ENCODE data around the gene MAGEA12. TPM values are rescaled to one million over a fixed set of nuclear protein-coding genes. Genes with fewer than 3 reads are reported as not detected.
A peak's percentile ranks its signal among the peaks of the same experiment; 100 is the strongest.
"Not testable (repeated sequence)": the region's sequence is repeated elsewhere in the genome, so short reads cannot be mapped to it uniquely, and the experiment has no call there.

MAGEA12 gene
- polyA plus RNA-seq, 2 of the 4 experiments (the other 2 are of a cell fraction), result 0.27 to 1.7 TPM

GRCh38 chrX:152758918-152759317 is 25.4 kb downstream of the MAGEA12 start, which contains the start of gene CSAG3:
CSAG3 (plus strand) TSS chrX:152759218.
- CTCF ChIA-PET; H3K27ac ChIP-seq; H3K4me1 ChIP-seq; DNase-seq (ENCODE audit: low read depth in 1 of 2, low spot score in 1 of 2); FAIRE-seq; H3K4me3 ChIP-seq; H3K9me3 ChIP-seq; POLR2A ChIA-PET; ATAC-seq; H3K4me2 ChIP-seq: not testable (repeated sequence)
- no CpG with 5 or more reads among the region's 2 CpGs for WGBS (ENCODE audit: missing lambda C conversion rate)

- CTCF ChIA-PET; H3K4me3 ChIP-seq; H3K9me3 ChIP-seq; H3K4me2 ChIP-seq; ATAC-seq; POLR2A ChIA-PET; H3K27ac ChIP-seq; H3K4me1 ChIP-seq; DNase-seq (ENCODE audit: low read depth in 1 of 2, low spot score in 1 of 2); FAIRE-seq: not testable (repeated sequence)
- 29% methylated on average over 4 of the region's 7 CpGs for WGBS (ENCODE audit: missing lambda C conversion rate)
Observed at GRCh38 chrX:152759544-152759943, 26.0 kb downstream of the MAGEA12 start.

GRCh38 chrX:152761582-152761981 is 28.0 kb downstream of the MAGEA12 start:
- H3K4me1 ChIP-seq; H3K27ac ChIP-seq; FAIRE-seq; ATAC-seq; POLR2A ChIA-PET; H3K4me3 ChIP-seq; CTCF ChIA-PET; H3K9me3 ChIP-seq; DNase-seq (ENCODE audit: low read depth in 1 of 2, low spot score in 1 of 2); H3K4me2 ChIP-seq: not testable (repeated sequence)
- no CpG with 5 or more reads among the region's 7 CpGs for WGBS (ENCODE audit: missing lambda C conversion rate)

- H3K9me3 ChIP-seq; POLR2A ChIA-PET; H3K4me3 ChIP-seq; H3K4me1 ChIP-seq; FAIRE-seq; ATAC-seq; H3K4me2 ChIP-seq; CTCF ChIA-PET; DNase-seq (ENCODE audit: low read depth in 1 of 2, low spot score in 1 of 2); H3K27ac ChIP-seq: not testable (repeated sequence)
- 46% methylated on average over 9 of the region's 9 CpGs for WGBS (ENCODE audit: missing lambda C conversion rate)
Observed at GRCh38 chrX:152766562-152766961, 33.0 kb downstream of the MAGEA12 start.

- DNase-seq (ENCODE audit: low read depth in 1 of 2, low spot score in 1 of 2); H3K9me3 ChIP-seq; H3K4me1 ChIP-seq; H3K4me2 ChIP-seq; H3K4me3 ChIP-seq; H3K27ac ChIP-seq; CTCF ChIA-PET; POLR2A ChIA-PET; ATAC-seq: not testable (repeated sequence)
- no CpG with 5 or more reads among the region's 29 CpGs for WGBS (ENCODE audit: missing lambda C conversion rate)
- peak; percentile 36 for FAIRE-seq
Observed at GRCh38 chrX:152769549-152770289, 36.2 kb downstream of the MAGEA12 start, which contains the start of gene MAGEA6. MAGEA6 (minus strand) TSS chrX:152769689; CDS start chrX:152767650, 2,039 bp downstream.

- H3K4me1 ChIP-seq; H3K27ac ChIP-seq; H3K4me3 ChIP-seq; POLR2A ChIA-PET; H3K9me3 ChIP-seq; H3K4me2 ChIP-seq; DNase-seq (ENCODE audit: low read depth in 1 of 2, low spot score in 1 of 2); CTCF ChIA-PET: not testable (repeated sequence)
- WGBS (ENCODE audit: missing lambda C conversion rate), result no CpG with 5 or more reads among the region's 3 CpGs
- peak; percentile 59 to 91; a peak in 4 of 6 replicates for ATAC-seq
- FAIRE-seq, result peak; percentile 87
Observed at GRCh38 chrX:152787062-152787461, 53.5 kb downstream of the MAGEA12 start.

Other genes starting within 250 kb of the MAGEA12 start
- 0.50 and 0.54 TPM in 2 replicates for gene GABRQ, start 95.9 kb upstream of the MAGEA12 start, polyA plus RNA-seq (2011; rRNA removed)
- gene GABRQ, start 95.9 kb upstream of the MAGEA12 start, polyA plus RNA-seq (2017; fragmentation: RNase III; extraction: RNeasy Plus Mini Kit Qiagen cat#74134 plus additional on column Dnase treatment), result 0.52 to 0.72 TPM (median 0.70 TPM) in 3 replicates
- 0.96 and 1.3 TPM in 2 replicates for gene MAGEA3, start 35.0 kb upstream of the MAGEA12 start, polyA plus RNA-seq (2011; rRNA removed)
- gene MAGEA3, start 35.0 kb upstream of the MAGEA12 start, polyA plus RNA-seq (2017; fragmentation: RNase III; extraction: RNeasy Plus Mini Kit Qiagen cat#74134 plus additional on column Dnase treatment), result 2.2 to 2.3 TPM (median 2.3 TPM) in 3 replicates
- gene CSAG2, start 24.5 kb upstream of the MAGEA12 start, polyA plus RNA-seq (2011; rRNA removed), result not detected in 2 replicates
- gene CSAG2, start 24.5 kb upstream of the MAGEA12 start, polyA plus RNA-seq (2017; fragmentation: RNase III; extraction: RNeasy Plus Mini Kit Qiagen cat#74134 plus additional on column Dnase treatment), result not detected in 3 replicates
- gene MAGEA2B, start 19.1 kb upstream of the MAGEA12 start, polyA plus RNA-seq (2011; rRNA removed), result 0.08 TPM in 1 of 2 replicates, not detected in the other
- gene MAGEA2B, start 19.1 kb upstream of the MAGEA12 start, polyA plus RNA-seq (2017; fragmentation: RNase III; extraction: RNeasy Plus Mini Kit Qiagen cat#74134 plus additional on column Dnase treatment), result not detected in 3 replicates
- 1.0 and 1.4 TPM in 2 replicates for gene CSAG1, start within 50 bp of the MAGEA12 start, polyA plus RNA-seq (2011; rRNA removed)
- gene CSAG1, start within 50 bp of the MAGEA12 start, polyA plus RNA-seq (2017; fragmentation: RNase III; extraction: RNeasy Plus Mini Kit Qiagen cat#74134 plus additional on column Dnase treatment), result 0.27 to 0.37 TPM in 2 of 3 replicates, not detected in the other
- 0.09 and 0.34 TPM in 2 replicates for gene MAGEA2, start 20.1 kb downstream of the MAGEA12 start, polyA plus RNA-seq (2011; rRNA removed)
- gene MAGEA2, start 20.1 kb downstream of the MAGEA12 start, polyA plus RNA-seq (2017; fragmentation: RNase III; extraction: RNeasy Plus Mini Kit Qiagen cat#74134 plus additional on column Dnase treatment), result 0.04 to 0.05 TPM in 2 of 3 replicates, not detected in the other
- gene CSAG3, start 25.5 kb downstream of the MAGEA12 start, polyA plus RNA-seq (2011; rRNA removed), result 0.10 TPM in 1 of 2 replicates, not detected in the other
- gene CSAG3, start 25.5 kb downstream of the MAGEA12 start, polyA plus RNA-seq (2017; fragmentation: RNase III; extraction: RNeasy Plus Mini Kit Qiagen cat#74134 plus additional on column Dnase treatment), result not detected in 3 replicates
- 15.2 and 21.2 TPM in 2 replicates for gene MAGEA6, start 35.9 kb downstream of the MAGEA12 start, polyA plus RNA-seq (2011; rRNA removed)
- gene MAGEA6, start 35.9 kb downstream of the MAGEA12 start, polyA plus RNA-seq (2017; fragmentation: RNase III; extraction: RNeasy Plus Mini Kit Qiagen cat#74134 plus additional on column Dnase treatment), result 10.2 to 11.3 TPM (median 10.9 TPM) in 3 replicates
- gene CETN2, start 97.0 kb downstream of the MAGEA12 start, polyA plus RNA-seq (2011; rRNA removed), result 64.7 and 69.2 TPM in 2 replicates
- 77.8 to 87.3 TPM (median 82.6 TPM) in 3 replicates for gene CETN2, start 97.0 kb downstream of the MAGEA12 start, polyA plus RNA-seq (2017; fragmentation: RNase III; extraction: RNeasy Plus Mini Kit Qiagen cat#74134 plus additional on column Dnase treatment)
- gene NSDHL, start 97.3 kb downstream of the MAGEA12 start, polyA plus RNA-seq (2011; rRNA removed), result 24.9 and 26.9 TPM in 2 replicates
- gene NSDHL, start 97.3 kb downstream of the MAGEA12 start, polyA plus RNA-seq (2017; fragmentation: RNase III; extraction: RNeasy Plus Mini Kit Qiagen cat#74134 plus additional on column Dnase treatment), result 43.0 to 51.3 TPM (median 50.5 TPM) in 3 replicates
- gene ZNF185, start 164.3 kb downstream of the MAGEA12 start, polyA plus RNA-seq (2011; rRNA removed), result 11.2 and 12.8 TPM in 2 replicates
- 4.9 to 5.2 TPM (median 5.0 TPM) in 3 replicates for gene ZNF185, start 164.3 kb downstream of the MAGEA12 start, polyA plus RNA-seq (2017; fragmentation: RNase III; extraction: RNeasy Plus Mini Kit Qiagen cat#74134 plus additional on column Dnase treatment)